ENCODE measurements around the gene ADCY4.
A peak's percentile ranks its signal among the peaks of the same experiment; 100 is the strongest.
"Not testable (repeated sequence)": the region's sequence is repeated elsewhere in the genome, so short reads cannot be mapped to it uniquely, and the experiment has no call there.

Gene ADCY4

DNA sequence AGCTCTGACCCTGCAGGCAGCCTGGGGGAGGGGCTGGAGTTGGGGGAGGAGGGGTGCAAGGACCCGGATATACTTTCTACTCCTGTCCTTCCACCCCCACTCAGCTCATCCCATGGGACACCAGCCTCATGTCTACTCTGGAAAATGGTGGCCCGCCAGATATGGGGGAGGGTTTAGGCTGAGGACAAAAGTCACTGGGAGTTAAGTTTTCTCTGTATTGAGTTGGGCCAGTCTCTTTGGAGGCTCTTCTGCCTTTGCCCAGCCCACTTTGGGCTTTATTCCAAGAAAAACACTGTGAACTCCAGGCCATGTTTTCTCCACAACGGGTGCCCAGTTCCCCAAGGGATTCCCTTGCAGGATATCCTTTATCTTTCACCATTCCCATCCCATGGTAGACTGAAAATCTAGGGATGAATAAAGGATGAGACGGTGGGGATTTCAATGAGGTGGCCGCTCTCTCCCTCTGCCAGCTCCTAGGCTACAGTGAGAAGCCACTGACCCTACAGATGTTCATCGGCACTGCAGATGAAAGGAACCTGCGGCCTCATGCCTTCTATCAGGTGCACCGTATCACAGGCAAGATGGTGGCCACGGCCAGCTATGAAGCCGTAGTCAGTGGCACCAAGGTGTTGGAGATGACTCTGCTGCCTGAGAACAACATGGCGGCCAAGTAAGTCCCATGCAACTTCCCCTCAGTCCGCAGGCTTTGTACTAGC, 38.0 kb upstream of the ADCY4 start:
- Histone ChIP-seq H3K9me3 (ENCODE audit: insufficient read depth, low read depth, low read length) (no peaks in the 10 kb centered on the region), H3K9ac (ENCODE audit: low read depth, low read length) (no peak overlapping the region), H3K27me3 (ENCODE audit: insufficient read depth, low read length) (no peaks in the 10 kb centered on the region), H3K4me1 (ENCODE audit: insufficient read depth, low read length) (peaks cover 17% of the 10 kb centered on the region), H3K27ac (ENCODE audit: low read depth, low read length) (no peak overlapping the region), H3K4me3 (ENCODE audit: low read length) (no peak overlapping the region), H3K36me3 (ENCODE audit: insufficient read depth, low read length) (peaks cover 21% of the 10 kb centered on the region)
- WGBS, result 95% methylated on average over 11 of the region's 12 CpGs

DNA sequence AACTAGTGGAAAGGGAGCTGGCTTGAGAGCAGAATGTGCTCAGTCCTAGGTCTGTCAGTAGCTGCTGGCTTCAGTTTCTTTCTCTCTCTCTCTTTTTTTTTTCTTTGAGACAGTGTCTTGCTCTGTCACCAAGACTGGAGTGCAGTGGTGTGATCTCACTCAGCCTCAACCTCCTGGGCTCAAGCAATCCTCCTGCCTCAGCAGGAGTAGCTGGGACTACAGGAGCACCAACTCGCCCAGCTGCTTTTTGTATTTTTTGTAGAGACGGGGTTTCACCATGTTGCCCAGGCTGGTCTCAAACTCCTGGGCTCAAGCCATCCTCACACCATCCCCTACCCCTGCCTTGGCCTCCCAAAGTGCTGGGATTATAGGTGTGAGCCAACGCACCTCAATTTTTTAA, 36.7 kb upstream of the ADCY4 start:
- not testable (repeated sequence) for H3K27ac ChIP-seq (ENCODE audit: low read depth, low read length); H3K9ac ChIP-seq (ENCODE audit: low read depth, low read length); H3K4me3 ChIP-seq (ENCODE audit: low read length); H3K9me3 ChIP-seq (ENCODE audit: insufficient read depth, low read depth, low read length); H3K27me3 ChIP-seq (ENCODE audit: insufficient read depth, low read length)
- peaks cover 21% of the 10 kb centered on the region for H3K36me3 ChIP-seq (ENCODE audit: insufficient read depth, low read length)
- 96% methylated on average over 3 of the region's 3 CpGs for WGBS
- H3K4me1 ChIP-seq (ENCODE audit: insufficient read depth, low read length), result peaks cover 11% of the 10 kb centered on the region

DNA sequence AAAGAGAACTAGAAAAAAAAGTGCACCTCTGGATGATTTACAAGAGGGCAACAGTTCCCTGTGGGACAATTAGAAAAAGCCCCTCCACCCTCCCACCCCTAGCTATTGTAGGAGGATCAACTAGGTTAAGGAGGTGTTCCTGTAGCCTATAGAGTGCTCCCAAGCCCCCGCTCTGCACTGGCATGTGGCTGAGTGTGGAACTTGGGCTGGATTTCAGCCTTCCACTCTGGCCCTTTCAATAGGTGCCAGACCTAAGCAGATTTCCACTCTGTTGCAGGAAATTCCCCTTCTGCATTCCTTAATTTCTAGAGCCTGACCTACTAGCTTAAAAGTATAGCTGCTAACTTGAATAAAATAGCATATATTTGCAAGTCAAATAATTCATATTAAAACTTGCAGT, 35.9 kb upstream of the ADCY4 start:
- H3K27ac ChIP-seq (ENCODE audit: low read depth, low read length), result no peak overlapping the region

DNA sequence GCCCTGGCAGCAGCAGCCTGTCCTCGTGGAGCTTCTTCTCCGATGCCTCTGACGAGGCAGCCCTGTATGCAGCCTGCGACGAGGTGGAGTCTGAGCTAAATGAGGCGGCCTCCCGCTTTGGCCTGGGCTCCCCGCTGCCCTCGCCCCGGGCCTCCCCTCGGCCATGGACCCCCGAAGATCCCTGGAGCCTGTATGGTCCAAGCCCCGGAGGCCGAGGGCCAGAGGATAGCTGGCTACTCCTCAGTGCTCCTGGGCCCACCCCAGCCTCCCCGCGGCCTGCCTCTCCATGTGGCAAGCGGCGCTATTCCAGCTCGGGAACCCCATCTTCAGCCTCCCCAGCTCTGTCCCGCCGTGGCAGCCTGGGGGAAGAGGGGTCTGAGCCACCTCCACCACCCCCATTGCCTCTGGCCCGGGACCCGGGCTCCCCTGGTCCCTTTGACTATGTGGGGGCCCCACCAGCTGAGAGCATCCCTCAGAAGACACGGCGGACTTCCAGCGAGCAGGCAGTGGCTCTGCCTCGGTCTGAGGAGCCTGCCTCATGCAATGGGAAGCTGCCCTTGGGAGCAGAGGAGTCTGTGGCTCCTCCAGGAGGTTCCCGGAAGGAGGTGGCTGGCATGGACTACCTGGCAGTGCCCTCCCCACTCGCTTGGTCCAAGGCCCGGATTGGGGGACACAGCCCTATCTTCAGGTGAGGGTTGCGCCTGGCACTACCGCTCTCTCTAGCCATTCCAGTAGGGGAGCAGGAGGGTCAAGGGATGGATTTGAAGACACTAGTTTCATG, 35.2 kb upstream of the ADCY4 start:
- Histone ChIP-seq H3K9me3 (ENCODE audit: insufficient read depth, low read depth, low read length) (no peaks in the 10 kb centered on the region), H3K4me1 (ENCODE audit: insufficient read depth, low read length) (peaks cover 10% of the 10 kb centered on the region; the same call in 1 of the 2 replicates), H3K36me3 (ENCODE audit: insufficient read depth, low read length) (peaks cover 21% of the 10 kb centered on the region), H3K9ac (ENCODE audit: low read depth, low read length) (no peak overlapping the region), H3K27ac (ENCODE audit: low read depth, low read length) (no peak overlapping the region), H3K27me3 (ENCODE audit: insufficient read depth, low read length) (no peaks in the 10 kb centered on the region), H3K4me3 (ENCODE audit: low read length) (no peak overlapping the region)
- 91% methylated on average over 32 of the region's 32 CpGs for WGBS

More for the DNA sequence above, 35.9 kb upstream of the ADCY4 start:
- Histone ChIP-seq H3K9ac (ENCODE audit: low read depth, low read length) (no peak overlapping the region), H3K36me3 (ENCODE audit: insufficient read depth, low read length) (peaks cover 21% of the 10 kb centered on the region), H3K27me3 (ENCODE audit: insufficient read depth, low read length) (no peaks in the 10 kb centered on the region), H3K4me1 (ENCODE audit: insufficient read depth, low read length) (0 out of 2 replicates have a peak, but pooled peaks cover 10% of the 10 kb centered on the region), H3K4me3 (ENCODE audit: low read length) (no peak overlapping the region), H3K9me3 (ENCODE audit: insufficient read depth, low read depth, low read length) (no peaks in the 10 kb centered on the region)
- WGBS, result 67% methylated on average over 1 of the region's 1 CpG

DNA sequence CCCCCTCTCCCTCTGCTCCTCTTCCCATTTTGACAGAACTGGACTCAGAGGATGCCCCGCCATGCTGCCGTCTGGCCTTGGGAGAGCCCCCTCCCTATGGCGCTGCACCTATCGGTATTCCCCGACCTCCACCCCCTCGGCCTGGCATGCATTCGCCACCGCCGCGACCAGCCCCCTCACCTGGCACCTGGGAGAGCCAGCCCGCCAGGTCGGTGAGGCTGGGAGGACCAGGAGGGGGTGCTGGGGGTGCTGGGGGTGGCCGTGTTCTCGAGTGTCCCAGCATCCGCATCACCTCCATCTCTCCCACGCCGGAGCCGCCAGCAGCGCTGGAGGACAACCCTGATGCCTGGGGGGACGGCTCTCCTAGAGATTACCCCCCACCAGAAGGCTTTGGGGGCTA, 34.6 kb upstream of the ADCY4 start:
- Histone ChIP-seq H3K9ac (ENCODE audit: low read depth, low read length) (no peak overlapping the region), H3K4me1 (ENCODE audit: insufficient read depth, low read length) (peaks cover 10% of the 10 kb centered on the region; the same call in 1 of the 2 replicates), H3K9me3 (ENCODE audit: insufficient read depth, low read depth, low read length) (no peaks in the 10 kb centered on the region), H3K27ac (ENCODE audit: low read depth, low read length) (no peak overlapping the region), H3K36me3 (ENCODE audit: insufficient read depth, low read length) (peaks cover 18% of the 10 kb centered on the region), H3K27me3 (ENCODE audit: insufficient read depth, low read length) (no peaks in the 10 kb centered on the region), H3K4me3 (ENCODE audit: low read length) (peak overlapping the region; percentile 63)
- 88% methylated on average over 19 of the region's 20 CpGs for WGBS

DNA sequence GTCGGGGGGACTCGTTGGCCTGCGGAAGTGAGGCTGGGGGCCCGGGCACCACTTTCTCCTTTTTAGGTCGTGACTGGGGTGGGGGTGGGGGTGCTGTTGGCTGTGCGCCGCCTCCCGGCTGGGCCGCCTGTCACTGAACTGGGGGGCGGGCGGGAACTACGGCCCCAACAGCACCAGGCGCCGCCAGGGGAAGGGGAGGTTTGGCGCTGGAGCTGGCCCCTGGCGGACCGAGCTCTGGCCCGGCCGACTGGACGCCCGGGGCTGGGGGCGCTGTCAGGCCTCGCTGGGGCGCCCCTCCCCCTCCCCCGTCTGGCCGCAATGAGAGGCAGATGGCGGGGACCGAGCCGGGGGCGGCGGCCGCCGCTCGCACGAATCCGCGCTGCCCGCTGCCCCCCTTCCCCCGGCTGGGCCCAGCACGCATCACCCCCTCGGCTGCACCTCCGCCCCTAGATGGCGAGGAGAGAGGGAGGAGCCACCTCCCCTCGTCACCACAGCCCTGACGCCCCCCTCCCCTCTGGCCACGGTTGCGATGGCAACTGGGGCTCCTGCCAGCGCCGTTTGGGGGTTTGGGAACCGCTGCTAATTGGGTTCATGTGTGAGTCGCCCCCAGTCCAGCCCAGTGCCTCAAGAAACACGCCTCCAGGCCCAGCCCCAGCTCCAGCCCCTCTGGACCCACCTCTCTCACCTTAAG, 33.8 kb upstream of the ADCY4 start:
- peak overlapping the region; percentile 63 for H3K4me3 ChIP-seq (ENCODE audit: low read length)
- peak overlapping the region; percentile 67 for H3K9ac ChIP-seq (ENCODE audit: low read depth, low read length)
- H3K36me3 ChIP-seq (ENCODE audit: insufficient read depth, low read length), result peaks cover 17% of the 10 kb centered on the region
- H3K9me3 ChIP-seq (ENCODE audit: insufficient read depth, low read depth, low read length), result no peaks in the 10 kb centered on the region
- H3K27me3 ChIP-seq (ENCODE audit: insufficient read depth, low read length), result no peaks in the 10 kb centered on the region
- WGBS, result under 1% methylated on average over 50 of the region's 52 CpGs
- peak overlapping the region; percentile 54; the same call in 1 of the 2 replicates for H3K27ac ChIP-seq (ENCODE audit: low read depth, low read length)
- H3K4me1 ChIP-seq (ENCODE audit: insufficient read depth, low read length), result peaks cover 10% of the 10 kb centered on the region; the same call in 1 of the 2 replicates

DNA sequence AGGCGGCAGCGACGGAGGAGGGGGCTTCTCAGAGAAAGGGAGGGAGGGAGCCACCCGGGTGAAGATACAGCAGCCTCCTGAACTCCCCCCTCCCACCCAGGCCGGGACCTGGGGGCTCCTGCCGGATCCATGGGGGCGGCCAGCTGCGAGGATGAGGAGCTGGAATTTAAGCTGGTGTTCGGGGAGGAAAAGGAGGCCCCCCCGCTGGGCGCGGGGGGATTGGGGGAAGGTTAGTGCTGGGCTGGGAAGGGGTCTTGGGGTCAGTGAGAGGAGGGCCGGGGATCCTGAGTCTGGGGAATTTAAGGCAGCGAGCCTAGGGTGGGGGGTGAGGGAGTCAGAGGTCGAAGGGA, 33.3 kb upstream of the ADCY4 start:
- peaks cover 10% of the 10 kb centered on the region; the same call in 1 of the 2 replicates for H3K4me1 ChIP-seq (ENCODE audit: insufficient read depth, low read length)
- WGBS, result 1% methylated on average over 14 of the region's 15 CpGs
- peaks cover 12% of the 10 kb centered on the region for H3K36me3 ChIP-seq (ENCODE audit: insufficient read depth, low read length)
- H3K9ac ChIP-seq (ENCODE audit: low read depth, low read length), result peak overlapping the region; percentile 67
- 0 out of 2 replicates have a peak, but pooled peaks cover 3% of the 10 kb centered on the region for H3K27me3 ChIP-seq (ENCODE audit: insufficient read depth, low read length)
- H3K9me3 ChIP-seq (ENCODE audit: insufficient read depth, low read depth, low read length), result no peaks in the 10 kb centered on the region
- peak overlapping the region; percentile 63 for H3K4me3 ChIP-seq (ENCODE audit: low read length)
- peak overlapping the region; percentile 54; the same call in 1 of the 2 replicates for H3K27ac ChIP-seq (ENCODE audit: low read depth, low read length)

DNA sequence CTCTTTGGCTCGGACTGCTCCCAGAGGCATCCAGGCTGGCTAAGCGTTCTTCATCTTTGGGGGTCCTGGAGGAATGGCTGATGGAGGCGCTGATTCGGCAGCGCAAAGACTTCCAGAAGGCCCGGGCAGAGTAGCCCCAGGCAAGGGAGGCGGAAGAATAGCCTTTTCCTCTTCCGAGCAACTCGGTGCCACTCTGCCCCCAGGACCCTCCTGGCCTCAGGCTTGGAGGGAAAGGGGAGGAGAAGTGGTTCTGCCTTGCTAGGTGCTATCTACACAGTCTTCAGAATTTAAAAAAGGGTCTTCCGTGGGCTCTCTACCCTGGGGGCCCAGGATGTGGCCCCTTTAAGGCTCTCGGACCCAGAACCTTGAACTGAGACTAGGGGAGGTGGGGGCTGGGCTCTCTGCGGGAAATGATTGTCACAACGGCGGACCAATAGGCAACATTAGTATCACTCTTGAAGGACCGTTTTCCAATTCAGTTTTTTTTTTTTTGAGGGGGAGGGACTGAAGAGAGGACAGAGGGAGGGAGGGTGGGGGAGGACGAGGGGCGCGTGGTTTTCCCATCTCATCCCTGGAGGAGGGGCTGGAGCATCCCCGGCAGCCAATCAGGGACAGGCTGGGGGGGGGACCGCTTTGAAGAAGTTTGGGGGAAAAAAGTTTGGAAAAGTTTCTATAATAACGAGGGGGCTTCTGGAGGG, 32.8 kb upstream of the ADCY4 start, which contains the start of gene NFATC4:
NFATC4 (plus strand) TSS at position 671 of the 698 bp plus-strand sequence. CDS start 157 bp downstream, outside the sequence.
- H3K9ac ChIP-seq (ENCODE audit: low read depth, low read length), result peak within 1 kb of the TSS; percentile 67
- WGBS, result 1% methylated on average over 21 of the region's 21 CpGs

DNA sequence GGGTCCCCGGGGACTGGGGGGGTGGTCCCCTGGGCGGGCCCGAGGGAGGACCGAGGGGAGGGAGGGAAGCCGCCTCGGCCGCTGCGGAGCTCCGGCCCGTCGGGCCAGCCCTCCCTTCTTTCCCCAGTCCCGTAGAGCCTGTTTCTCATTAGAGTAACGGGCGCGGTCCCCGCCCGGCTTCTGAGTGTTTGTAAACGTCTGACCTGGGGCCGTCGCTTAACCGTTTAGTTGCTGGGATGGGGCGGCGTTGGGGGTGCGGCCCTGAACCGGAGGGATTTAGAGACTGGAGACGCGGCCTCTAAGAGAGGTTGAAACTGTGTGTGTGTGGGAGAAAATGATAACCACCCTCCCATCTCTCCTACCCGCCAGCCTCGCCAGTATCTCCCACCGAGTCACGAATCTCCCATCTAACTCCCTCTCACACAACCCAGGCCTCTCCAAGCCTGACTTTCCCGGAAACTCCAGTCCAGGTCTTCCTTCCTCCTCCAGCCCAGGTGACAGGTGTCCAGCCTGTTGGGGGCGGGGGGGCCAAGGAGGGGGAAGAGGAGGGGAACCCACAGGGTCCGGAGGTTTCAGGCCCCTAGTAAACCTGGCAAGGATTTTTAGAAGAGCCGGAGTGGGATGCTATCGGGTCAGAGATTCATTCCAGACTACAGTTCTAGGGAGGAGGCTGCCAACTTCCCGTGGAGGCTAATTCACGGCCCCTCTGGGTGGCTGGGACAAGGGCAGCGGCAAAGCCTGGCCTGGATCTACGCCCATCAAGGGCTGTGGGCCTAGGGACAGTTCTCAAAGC, 32.0 kb upstream of the ADCY4 start:
- WGBS, result under 1% methylated on average over 40 of the region's 40 CpGs

More for the DNA sequence above, 32.8 kb upstream of the ADCY4 start, which contains the start of gene NFATC4:
- Histone ChIP-seq H3K4me3 (ENCODE audit: low read length) (peak within 1 kb of the TSS; percentile 63), H3K36me3 (ENCODE audit: insufficient read depth, low read length) (peaks cover 7% of the 10 kb centered on the region), H3K9me3 (ENCODE audit: insufficient read depth, low read depth, low read length) (no peaks in the 10 kb centered on the region), H3K27ac (ENCODE audit: low read depth, low read length) (peak within 1 kb of the TSS; percentile 87), H3K27me3 (ENCODE audit: insufficient read depth, low read length) (0 out of 2 replicates have a peak, but pooled peaks cover 3% of the 10 kb centered on the region), H3K4me1 (ENCODE audit: insufficient read depth, low read length) (peaks cover 10% of the 10 kb centered on the region; the same call in 1 of the 2 replicates)

DNA sequence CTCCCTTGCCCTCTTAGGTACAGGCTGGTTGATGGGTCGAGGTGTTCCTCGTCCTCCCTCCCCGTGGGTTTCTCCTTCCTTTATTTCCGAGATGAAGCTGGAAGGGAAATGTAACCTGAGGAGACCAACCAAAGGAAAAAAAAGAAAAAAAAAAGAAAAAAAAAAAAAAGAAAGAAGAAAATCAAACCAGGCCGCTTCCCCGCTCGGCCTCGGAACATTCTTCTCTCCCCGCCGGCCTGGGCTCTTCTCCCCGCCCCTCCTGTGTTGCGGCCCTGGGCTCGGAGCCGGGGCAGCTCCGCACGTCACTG, 31.5 kb upstream of the ADCY4 start:
- Histone ChIP-seq H3K4me3 (ENCODE audit: low read length) (peak overlapping the region; percentile 63), H3K9me3 (ENCODE audit: insufficient read depth, low read depth, low read length) (no peaks in the 10 kb centered on the region), H3K36me3 (ENCODE audit: insufficient read depth, low read length) (peaks cover 4% of the 10 kb centered on the region; the same call in 1 of the 2 replicates), H3K27me3 (ENCODE audit: insufficient read depth, low read length) (peaks cover 13% of the 10 kb centered on the region; the same call in 1 of the 2 replicates), H3K27ac (ENCODE audit: low read depth, low read length) (peak overlapping the region; percentile 87; the same call in 1 of the 2 replicates), H3K4me1 (ENCODE audit: insufficient read depth, low read length) (peaks cover 10% of the 10 kb centered on the region; the same call in 1 of the 2 replicates), H3K9ac (ENCODE audit: low read depth, low read length) (no peak overlapping the region)
- under 1% methylated on average over 12 of the region's 16 CpGs for WGBS

More for the DNA sequence above, 32.0 kb upstream of the ADCY4 start:
- Histone ChIP-seq H3K9me3 (ENCODE audit: insufficient read depth, low read depth, low read length) (no peaks in the 10 kb centered on the region), H3K27ac (ENCODE audit: low read depth, low read length) (peak overlapping the region; percentile 87), H3K36me3 (ENCODE audit: insufficient read depth, low read length) (peaks cover 7% of the 10 kb centered on the region; the same call in 1 of the 2 replicates), H3K27me3 (ENCODE audit: insufficient read depth, low read length) (peaks cover 7% of the 10 kb centered on the region; the same call in 1 of the 2 replicates), H3K4me1 (ENCODE audit: insufficient read depth, low read length) (peaks cover 10% of the 10 kb centered on the region; the same call in 1 of the 2 replicates), H3K4me3 (ENCODE audit: low read length) (peak overlapping the region; percentile 63), H3K9ac (ENCODE audit: low read depth, low read length) (peak overlapping the region; percentile 57; the same call in 1 of the 2 replicates)

Data from HUES64 (cell line).